Smooth muscle cell (in vitro differentiated cells): ENCODE results near the gene SAMD4A. TPM values are rescaled to one million over a fixed set of nuclear protein-coding genes. Genes with fewer than 3 reads are reported as not detected.

Experiments
- DNase-seq: peaks from one replicate; lab custom pipeline; 2025; ENCODE audit not compliant: unreplicated experiment; lab: John Stamatoyannopoulos, UW
- H2AFZ ChIP-seq: fragments of 200-600 bp; sonication (generic); 2 replicates; pipeline ENCODE4 v1.6.0; 2016; ENCODE audit warnings: antibody characterized with exemption, low read depth, mild to moderate bottlenecking
- H3F3A ChIP-seq: fragments of 200-600 bp; sonication (generic); 2 replicates; pipeline ENCODE4 v1.6.0; 2017; ENCODE audit warnings: antibody characterized with exemption, low read depth
- H3K27ac ChIP-seq: fragments of 200-600 bp; sonication (generic); 2 replicates; pipeline ENCODE4 v1.5.1; 2016; ENCODE audit warnings: low read depth, mild to moderate bottlenecking
- H3K27me3 ChIP-seq: fragments of 200-600 bp; sonication (generic); 2 replicates; pipeline ENCODE4 v1.6.1; 2016; ENCODE audit warnings: low read depth, mild to moderate bottlenecking
- H3K36me3 ChIP-seq: fragments of 200-600 bp; sonication (generic); 2 replicates; pipeline ENCODE4 v1.5.1; 2016; ENCODE audit warnings: low read depth
- H3K4me1 ChIP-seq: fragments of 200-600 bp; sonication (generic); 2 replicates; pipeline ENCODE4 v1.5.1; 2016; ENCODE audit warnings: low read depth
- H3K4me2 ChIP-seq: fragments of 200-600 bp; sonication (generic); 2 replicates; pipeline ENCODE4 v1.6.0; 2016; ENCODE audit warnings: mild to moderate bottlenecking
- H3K4me3 ChIP-seq: fragments of 200-600 bp; sonication (generic); 2 replicates; pipeline ENCODE4 v1.5.1; 2016; ENCODE audit warnings: mild to moderate bottlenecking
- H3K79me2 ChIP-seq: fragments of 200-600 bp; sonication (generic); 2 replicates; pipeline ENCODE4 v1.6.0; 2016; ENCODE audit warnings: low read depth, mild to moderate bottlenecking
- H3K9ac ChIP-seq: fragments of 200-600 bp; sonication (generic); 2 replicates; pipeline ENCODE4 v1.6.0; 2016; ENCODE audit warnings: low read depth
- H3K9me3 ChIP-seq: fragments of 200-600 bp; sonication (generic); replicated peaks from 2 replicates; pipeline ENCODE4 v1.5.1; 2016; ENCODE audit warnings: low read depth
- H4K20me1 ChIP-seq: fragments of 200-600 bp; sonication (generic); 2 replicates; pipeline ENCODE4 v1.6.0; 2016; ENCODE audit warnings: low read depth
- WGBS: methylation state at CpG from one replicate; pipeline ENCODE4 v1.1.7; 2016; ENCODE audit warnings: low lambda C conversion rate; 5-methylcytosine and 5-hydroxymethylcytosine counted together
- polyA plus RNA-seq: library from polyadenylated mRNA; unstranded; fragments of >200 nt; fragmentation: Nextera tagmentation; extraction: Ambion mirVana; gene quantifications from 2 replicates; pipeline ENCODE4 v1.2.1, GENCODE V29; 2016
- total RNA-seq: library from RNA; depleted of rRNA; stranded (reverse); fragments of >200 nt; gene quantifications from 2 replicates; pipeline ENCODE4 v1.2.3, GENCODE V29; 2014
- TF ChIP-seq, protein P1 (sequence below): fragments of 200-600 bp; sonication (generic); IDR thresholded peaks from 2 replicates; pipeline ENCODE4 v1.5.1; 2017; ENCODE audit warnings: borderline replicate concordance, mild to moderate bottlenecking, antibody characterized with exemption; ENCODE audit not compliant: insufficient read depth, poor library complexity, severe bottlenecking

Gene SAMD4A
- total and polyA plus RNA-seq, 2 experiments from 2014 or later, result 9.2 to 36.7 TPM

DNA sequence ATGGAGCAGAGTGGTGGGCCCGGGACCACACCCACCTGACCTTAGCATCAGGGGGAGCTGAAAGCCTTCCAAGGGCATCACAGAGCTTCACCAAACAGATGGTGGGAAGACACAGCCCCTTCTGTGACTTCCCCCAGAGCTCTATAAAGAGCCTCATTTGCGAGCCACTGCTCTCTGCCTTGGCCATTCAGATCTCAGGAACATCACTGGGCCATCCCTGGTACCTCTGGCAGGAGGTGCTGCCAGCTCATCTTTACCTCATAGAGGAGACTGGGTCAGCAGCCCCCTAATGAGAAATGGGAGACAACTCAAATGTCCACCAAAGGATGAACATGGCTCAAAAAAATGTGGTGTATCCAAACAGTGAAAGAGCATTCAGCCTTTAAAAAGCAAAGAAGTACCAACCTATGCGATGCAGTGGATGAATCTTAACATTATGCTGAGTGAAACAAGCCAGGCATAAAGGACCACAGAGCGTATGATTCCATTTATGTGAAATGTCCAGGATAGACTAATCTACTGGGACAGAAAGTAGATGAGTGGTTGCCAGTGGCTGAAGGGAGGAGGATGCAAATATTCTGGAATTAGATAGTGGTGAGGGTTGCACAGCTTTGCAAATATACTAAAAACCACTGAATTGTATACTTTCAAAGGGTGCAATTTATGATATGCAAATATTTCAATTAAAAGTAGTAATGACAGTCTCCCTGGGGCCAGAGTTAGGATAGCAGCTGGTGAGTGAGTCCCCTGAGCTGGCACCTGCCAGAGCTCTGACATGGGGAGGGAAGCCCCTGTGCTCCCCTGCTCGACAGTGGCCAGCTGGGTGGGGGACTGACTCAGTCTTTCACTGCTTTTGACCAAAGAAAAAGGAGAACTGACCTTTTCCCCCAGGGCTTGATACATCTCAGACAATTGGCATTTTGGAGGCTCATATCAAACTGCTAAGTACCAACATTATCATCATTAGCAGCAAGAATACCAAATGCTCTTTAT is 219.1 kb downstream of the SAMD4A start:
- Histone ChIP-seq H2AFZ (no peak overlapping the region), H4K20me1 (no peaks in the 10 kb centered on the region), H3K4me3 (no peak overlapping the region), H3K9me3 (no peaks in the 10 kb centered on the region), H3K36me3 (peaks cover 10% of the 10 kb centered on the region), H3F3A (no peaks in the 10 kb centered on the region), H3K79me2 (no peaks in the 10 kb centered on the region), H3K27ac (no peak overlapping the region), H3K4me2 (no peak overlapping the region), H3K27me3 (no peaks in the 10 kb centered on the region), H3K9ac (no peak overlapping the region), H3K4me1 (no peaks in the 10 kb centered on the region)
- 98% methylated on average over 5 of the region's 5 CpGs for WGBS
- no peak for DNase-seq
- TF ChIP-seq, protein P1, sequence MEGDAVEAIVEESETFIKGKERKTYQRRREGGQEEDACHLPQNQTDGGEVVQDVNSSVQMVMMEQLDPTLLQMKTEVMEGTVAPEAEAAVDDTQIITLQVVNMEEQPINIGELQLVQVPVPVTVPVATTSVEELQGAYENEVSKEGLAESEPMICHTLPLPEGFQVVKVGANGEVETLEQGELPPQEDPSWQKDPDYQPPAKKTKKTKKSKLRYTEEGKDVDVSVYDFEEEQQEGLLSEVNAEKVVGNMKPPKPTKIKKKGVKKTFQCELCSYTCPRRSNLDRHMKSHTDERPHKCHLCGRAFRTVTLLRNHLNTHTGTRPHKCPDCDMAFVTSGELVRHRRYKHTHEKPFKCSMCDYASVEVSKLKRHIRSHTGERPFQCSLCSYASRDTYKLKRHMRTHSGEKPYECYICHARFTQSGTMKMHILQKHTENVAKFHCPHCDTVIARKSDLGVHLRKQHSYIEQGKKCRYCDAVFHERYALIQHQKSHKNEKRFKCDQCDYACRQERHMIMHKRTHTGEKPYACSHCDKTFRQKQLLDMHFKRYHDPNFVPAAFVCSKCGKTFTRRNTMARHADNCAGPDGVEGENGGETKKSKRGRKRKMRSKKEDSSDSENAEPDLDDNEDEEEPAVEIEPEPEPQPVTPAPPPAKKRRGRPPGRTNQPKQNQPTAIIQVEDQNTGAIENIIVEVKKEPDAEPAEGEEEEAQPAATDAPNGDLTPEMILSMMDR, result no peak

DNA sequence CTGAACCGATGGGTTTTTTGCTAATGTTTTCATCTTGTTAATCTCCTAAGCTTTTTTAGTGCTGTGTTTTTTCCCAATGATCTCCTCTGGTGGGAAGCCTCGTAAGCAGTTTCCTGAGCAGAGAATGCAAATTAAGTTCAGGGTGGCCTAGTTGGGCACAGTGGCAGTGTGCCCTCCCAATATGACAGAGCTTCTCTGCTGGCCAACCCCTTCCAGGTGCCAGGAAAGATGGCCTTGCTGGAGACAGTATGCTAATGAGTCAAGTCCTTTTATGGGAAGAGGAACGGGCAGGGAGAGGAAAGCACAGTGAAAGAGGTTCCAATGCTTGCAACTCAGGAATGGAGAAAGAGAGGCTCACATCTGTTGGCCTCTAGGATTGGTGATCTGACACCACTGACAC is 219.9 kb downstream of the SAMD4A start:
- DNase-seq, result no peak
- H3K4me1 ChIP-seq, result no peaks in the 10 kb centered on the region
- H3K27ac ChIP-seq, result no peak overlapping the region
- TF ChIP-seq, protein P1, result no peak
- no peaks in the 10 kb centered on the region for H3F3A ChIP-seq
- H3K79me2 ChIP-seq, result no peaks in the 10 kb centered on the region
- H4K20me1 ChIP-seq, result no peaks in the 10 kb centered on the region
- no peak overlapping the region for H3K4me3 ChIP-seq
- H3K9ac ChIP-seq, result no peak overlapping the region
- 83% methylated on average over 3 of the region's 3 CpGs for whole genome bisulfite sequencing
- H3K27me3 ChIP-seq, result no peaks in the 10 kb centered on the region
- no peak overlapping the region for H2AFZ ChIP-seq
- peaks cover 9% of the 10 kb centered on the region for H3K36me3 ChIP-seq
- no peak overlapping the region for H3K4me2 ChIP-seq
- H3K9me3 ChIP-seq, result no peaks in the 10 kb centered on the region

DNA sequence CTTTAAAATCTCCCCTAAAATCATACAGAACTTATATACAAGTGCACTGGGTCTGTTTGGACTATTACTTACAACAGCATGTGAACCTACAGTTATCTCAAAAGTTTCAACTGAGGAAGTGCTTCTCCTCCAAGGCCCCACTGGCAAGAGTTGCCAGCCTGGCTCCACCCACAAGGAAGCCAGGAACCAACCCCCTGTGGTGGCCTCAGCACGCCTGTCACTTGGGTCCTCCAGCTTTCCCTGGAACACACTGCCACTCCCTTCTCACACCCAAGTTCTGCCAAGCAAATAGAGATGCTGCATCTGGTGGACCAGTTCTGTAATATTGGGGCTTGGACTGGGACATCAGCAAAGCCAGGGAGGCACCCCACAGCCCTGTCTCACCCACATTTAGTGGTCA is 220.3 kb downstream of the SAMD4A start:
- no peaks in the 10 kb centered on the region for H4K20me1 ChIP-seq
- DNase-seq, result no peak
- no peaks in the 10 kb centered on the region for H3F3A ChIP-seq
- no peaks in the 10 kb centered on the region for H3K9me3 ChIP-seq
- 94% methylated on average over 1 of the region's 1 CpG for WGBS
- no peak overlapping the region for H3K9ac ChIP-seq
- H3K27me3 ChIP-seq, result no peaks in the 10 kb centered on the region
- H3K36me3 ChIP-seq, result peaks cover 5% of the 10 kb centered on the region
- H2AFZ ChIP-seq, result no peak overlapping the region
- no peak overlapping the region for H3K4me3 ChIP-seq
- H3K4me2 ChIP-seq, result no peak overlapping the region
- no peaks in the 10 kb centered on the region for H3K4me1 ChIP-seq
- TF ChIP-seq, protein P1, result no peak
- no peak overlapping the region for H3K27ac ChIP-seq
- no peaks in the 10 kb centered on the region for H3K79me2 ChIP-seq

DNA sequence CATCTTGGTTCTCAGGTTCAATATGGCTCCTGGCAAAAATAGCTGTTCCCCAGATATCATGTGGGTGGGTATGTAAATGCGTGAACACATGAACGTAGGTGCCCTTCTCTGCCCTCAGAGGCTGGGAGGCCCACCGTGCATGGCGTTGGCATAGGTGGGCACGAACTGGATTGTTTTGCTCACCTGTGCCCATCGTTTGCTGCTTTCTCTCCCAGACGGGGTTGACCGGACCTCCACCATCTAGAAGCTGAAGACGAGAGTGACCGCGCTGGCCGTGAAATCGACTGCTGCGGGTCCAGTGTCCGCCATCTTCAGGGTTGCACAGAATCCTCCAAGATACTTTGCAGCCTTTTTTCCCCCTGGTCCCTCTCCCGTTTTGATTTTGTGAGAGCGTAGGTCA is 221.8 kb downstream of the SAMD4A start:
- no peak overlapping the region for H3K4me2 ChIP-seq
- H3K9ac ChIP-seq, result no peak overlapping the region
- 97% methylated on average over 17 of the region's 17 CpGs for WGBS
- no peak overlapping the region for H2AFZ ChIP-seq
- H3K79me2 ChIP-seq, result no peaks in the 10 kb centered on the region
- H3K4me1 ChIP-seq, result no peaks in the 10 kb centered on the region
- H3F3A ChIP-seq, result no peaks in the 10 kb centered on the region
- H4K20me1 ChIP-seq, result no peaks in the 10 kb centered on the region
- no peak overlapping the region for H3K4me3 ChIP-seq
- no peak overlapping the region for H3K27ac ChIP-seq
- H3K9me3 ChIP-seq, result no peaks in the 10 kb centered on the region
- H3K27me3 ChIP-seq, result no peaks in the 10 kb centered on the region
- no peak for DNase-seq
- H3K36me3 ChIP-seq, result peaks cover 5% of the 10 kb centered on the region
- TF ChIP-seq, protein P1, result no peak
